ENCODE measurements around the gene GRB10.
"Not testable (repeated sequence)": the region's sequence is repeated elsewhere in the genome, so short reads cannot be mapped to it uniquely, and the experiment has no call there.

Gene GRB10

GRCh38 chr7:50554431-50555322 lies 228.0 kb downstream of the GRB10 start:
- DNase-seq (ENCODE audit: low read depth, low spot score), result no peak

- DNase-seq (ENCODE audit: low read depth, low spot score), result no peak
These were observed 228.7 kb downstream of the GRB10 start for GRCh38 chr7:50553973-50554372.

- DNase-seq (ENCODE audit: low read depth, low spot score), result no peak
These were observed 229.8 kb downstream of the GRB10 start for GRCh38 chr7:50552921-50553320.

GRCh38 chr7:50552139-50552538 lies 230.6 kb downstream of the GRB10 start:
- no peak for DNase-seq (ENCODE audit: low read depth, low spot score)

- DNase-seq (ENCODE audit: low read depth, low spot score), result not testable (repeated sequence)
These were observed 237.1 kb downstream of the GRB10 start for GRCh38 chr7:50545613-50546012.

- no peak for DNase-seq (ENCODE audit: low read depth, low spot score)
These were observed 237.7 kb downstream of the GRB10 start for GRCh38 chr7:50544992-50545391.

- DNase-seq (ENCODE audit: low read depth, low spot score), result no peak
These were observed 238.8 kb downstream of the GRB10 start for GRCh38 chr7:50543776-50544442.

GRCh38 chr7:50542132-50542531 lies 240.6 kb downstream of the GRB10 start:
- DNase-seq (ENCODE audit: low read depth, low spot score), result no peak

GRCh38 chr7:50540785-50541579 lies 241.7 kb downstream of the GRB10 start:
- DNase-seq (ENCODE audit: low read depth, low spot score), result no peak

Data from activated CD4-positive, CD25-positive, alpha-beta regulatory T cell treated with anti-CD3 and anti-CD28 coated beads, Interleukin-2, amount 50 U/mL, for 16 hours (primary cell).